Activated naive CD4-positive, alpha-beta T cell treated with anti-CD3 and anti-CD28 coated beads for 36 hours (primary cell): ENCODE measurements around the gene MTAP. TPM values are rescaled to one million over a fixed set of nuclear protein-coding genes. Genes with fewer than 3 reads are reported as not detected.

Source experiments
- CTCF ChIA-PET: fragments of 350-600 bp; sonication (Branson Sonifier 250); formaldehyde crosslinking; loops from one replicate; lab custom pipeline; 2021; ENCODE audit warnings: antibody characterized with exemption; lab: Charles Lee
- DNase-seq: peaks from one replicate; pipeline ENCODE4 v3.0.0-alpha.2; 2020
- H3K27ac Mint-ChIP-seq: one replicate; pipeline ENCODE4 v1.8.0; 2021; ENCODE audit warnings: mild to moderate bottlenecking, mixed read lengths
- H3K27me3 Mint-ChIP-seq: one replicate; pipeline ENCODE4 v1.8.0; 2021; ENCODE audit warnings: low read depth, mixed read lengths
- H3K36me3 Mint-ChIP-seq: one replicate; pipeline ENCODE4 v1.8.0; 2021; ENCODE audit warnings: low read depth, mixed read lengths
- H3K4me1 Mint-ChIP-seq: one replicate; pipeline ENCODE4 v1.8.0; 2021; ENCODE audit warnings: low read depth, mixed read lengths
- H3K4me3 Mint-ChIP-seq: one replicate; pipeline ENCODE4 v1.8.0; 2021; ENCODE audit warnings: mild to moderate bottlenecking, moderate library complexity, mixed read lengths
- H3K9me3 Mint-ChIP-seq: one replicate; pipeline ENCODE4 v1.8.0; 2021; ENCODE audit warnings: mixed read lengths
- intact Hi-C: fragments of 100-400 bp; cut with micrococcal nuclease; formaldehyde crosslinking; loops from one replicate; pipeline ENCODE4 v1.15.1; 2023
- total RNA-seq, 2 experiments: library from RNA; stranded (reverse); gene quantifications; one replicate each; pipeline ENCODE4 v1.2.3, GENCODE V29; 2021

Gene MTAP
- total RNA-seq = 10 to 100 TPM; 59.0 to 66.4 TPM

DNA sequence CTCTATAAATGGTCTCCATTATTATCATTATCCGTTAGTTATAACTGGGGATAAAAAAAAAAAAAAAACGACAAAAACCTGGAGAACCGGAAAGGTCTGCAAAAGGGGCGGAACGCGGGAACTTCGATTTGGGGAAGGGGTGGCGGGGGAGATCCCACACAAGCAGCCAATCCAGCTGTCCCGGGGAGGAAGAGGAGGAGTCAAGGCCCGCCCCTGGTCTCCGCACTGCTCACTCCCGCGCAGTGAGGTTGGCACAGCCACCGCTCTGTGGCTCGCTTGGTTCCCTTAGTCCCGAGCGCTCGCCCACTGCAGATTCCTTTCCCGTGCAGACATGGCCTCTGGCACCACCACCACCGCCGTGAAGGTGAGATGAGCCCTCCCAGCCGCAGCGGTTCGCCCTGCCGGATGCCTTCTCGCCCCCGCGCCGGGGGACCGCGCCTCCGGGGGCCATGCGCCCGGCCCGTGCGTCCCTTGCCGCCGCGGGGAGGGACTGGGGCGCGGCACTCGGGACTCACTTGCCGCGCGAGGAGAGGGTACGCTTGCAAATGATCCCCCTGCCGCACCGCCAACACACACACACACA, at the start of gene MTAP:
Gene MTAP, plus strand, starts transcription at position 219 of the 583 bp plus-strand sequence. Its CDS starts 113 bp downstream, at position 332.
- Mint-ChIP-seq H3K4me1 (peaks cover 42% of the 10 kb centered on the region), H3K9me3 (no peaks in the 10 kb centered on the region), H3K27ac (peak within 1 kb of the TSS; percentile 97), H3K36me3 (peaks cover 17% of the 10 kb centered on the region), H3K4me3 (peak within 1 kb of the TSS; percentile 99), H3K27me3 (peaks cover 4% of the 10 kb centered on the region)
- intact Hi-C loops = loop anchor here (2.0 to 5.0 kb wide), 8 partner anchors 30 to 772 kb away; partner anchors contain the start of genes CDKN2A, CDKN2B-AS1, HACD4 and KLHL9
- CTCF ChIA-PET = interaction anchor here (0.6 to 3.8 kb wide), 7 partner anchors 9 to 355 kb away, joined by 3 to 11 read pairs (median 5); no protein-coding TSS in a partner anchor
- peak; percentile 82 for DNase-seq

DNA sequence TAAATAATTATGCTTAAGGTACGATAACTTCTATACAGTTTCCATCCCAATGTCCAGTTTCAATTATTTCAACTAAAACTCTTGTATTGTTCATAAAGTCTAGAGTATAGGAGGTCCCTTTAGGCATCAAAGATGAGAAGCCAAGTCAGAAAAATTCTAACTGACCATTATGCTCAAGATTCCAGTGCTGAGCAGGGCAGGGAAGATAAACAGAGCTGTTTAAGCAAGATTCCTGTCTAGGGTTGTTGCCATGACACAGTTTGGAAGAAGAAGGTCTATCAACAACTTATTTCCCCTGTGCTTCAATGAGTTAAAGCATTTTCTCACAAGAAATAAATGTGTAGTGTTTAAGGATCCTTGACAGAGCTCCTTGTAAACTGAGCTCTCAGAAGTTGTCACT, 48.9 kb upstream of the MTAP start:
- Mint-ChIP-seq H3K27me3 (peaks cover 15% of the 10 kb centered on the region), H3K4me3 (no peak overlapping the region), H3K36me3 (no peaks in the 10 kb centered on the region), H3K27ac (no peak overlapping the region), H3K9me3 (no peaks in the 10 kb centered on the region), H3K4me1 (no peaks in the 10 kb centered on the region)
- CTCF ChIA-PET = no interaction called here
- intact Hi-C loops = loop anchor here (5.0 kb wide), 1 partner anchor 1531 kb away; no protein-coding TSS in a partner anchor
- no peak for DNase-seq

DNA sequence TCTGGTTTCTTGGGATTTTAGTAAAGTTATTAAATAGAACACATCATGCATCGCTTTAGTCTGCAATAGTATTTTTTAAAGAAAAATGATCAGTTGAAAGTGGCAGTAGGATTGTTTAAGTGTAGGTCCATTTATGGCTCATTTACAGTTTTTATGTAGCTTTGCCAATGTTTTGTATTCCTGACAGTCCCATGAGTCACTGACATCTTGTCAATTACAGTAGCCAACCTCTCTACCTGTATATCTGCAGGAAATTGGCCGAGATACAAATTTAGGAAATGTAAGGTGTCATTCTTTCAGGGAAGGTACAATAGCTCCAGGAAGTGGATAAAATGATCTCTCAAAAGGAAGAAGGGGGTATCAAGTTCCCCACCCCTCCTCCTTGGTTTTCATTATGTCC, 47.7 kb upstream of the MTAP start:
- CTCF ChIA-PET = interaction anchor here (1.0 kb wide), 3 partner anchors 59 to 289 kb away, joined by 3 read pairs; no protein-coding TSS in a partner anchor

DNA sequence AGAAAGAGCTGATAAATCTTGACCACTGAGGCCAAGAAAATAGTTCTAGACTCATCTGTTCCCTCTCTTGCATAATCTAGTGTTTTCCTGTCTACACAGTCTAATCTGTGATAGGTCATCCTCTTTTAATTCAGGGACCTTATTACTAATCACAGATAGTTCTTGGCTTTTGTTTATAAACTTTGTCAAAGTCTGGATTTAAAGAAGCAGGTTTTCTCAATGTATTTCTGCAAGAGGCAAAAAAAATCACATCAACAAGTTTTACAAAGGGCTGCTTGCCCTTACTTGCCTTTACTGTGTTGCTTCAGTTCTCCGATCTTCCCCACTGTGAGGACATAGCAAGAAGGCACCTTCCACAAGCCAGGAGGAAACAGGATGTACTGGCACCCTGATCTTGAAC, 43.9 kb upstream of the MTAP start:
- peaks cover 25% of the 10 kb centered on the region for H3K27me3 Mint-ChIP-seq

More for the DNA sequence above, 47.7 kb upstream of the MTAP start:
- Mint-ChIP-seq H3K36me3 (no peaks in the 10 kb centered on the region), H3K27ac (no peak overlapping the region), H3K27me3 (peaks cover 21% of the 10 kb centered on the region), H3K9me3 (no peaks in the 10 kb centered on the region), H3K4me3 (no peak overlapping the region), H3K4me1 (no peaks in the 10 kb centered on the region)
- DNase-seq = no peak
- intact Hi-C loops = loop anchor here (5.0 kb wide), 1 partner anchor 1532 kb away; no protein-coding TSS in a partner anchor

DNA sequence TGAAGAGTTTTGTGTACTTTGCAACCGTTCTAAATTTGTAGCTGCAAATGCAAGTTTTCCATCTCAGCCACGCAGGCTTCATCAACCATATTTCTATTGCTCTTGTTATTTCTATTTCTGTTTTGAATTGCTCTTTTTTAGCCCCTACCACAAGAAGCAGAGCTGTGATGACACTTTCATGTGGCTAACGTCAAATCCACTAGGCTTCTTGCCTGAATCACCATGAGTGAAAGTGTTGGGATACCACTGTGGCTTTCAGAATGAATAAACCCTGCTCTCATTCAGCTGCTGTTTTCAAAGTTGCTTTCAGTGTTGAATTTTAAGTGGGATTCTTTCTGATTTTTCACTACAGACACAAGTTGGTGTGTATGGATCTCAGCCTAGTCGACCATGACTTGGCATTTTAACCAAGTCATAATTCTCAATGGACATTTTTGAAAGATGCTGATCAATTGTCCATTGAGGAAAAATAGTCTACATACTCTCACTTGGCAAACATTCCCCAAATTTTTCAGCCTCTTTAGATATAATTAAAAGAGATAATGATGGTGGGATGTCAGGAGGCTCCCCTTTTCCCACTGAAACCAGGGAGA, 41.0 kb upstream of the MTAP start:
- H3K9me3 Mint-ChIP-seq = no peaks in the 10 kb centered on the region
- intact Hi-C loops = loop anchor here (1.0 to 2.0 kb wide), 8 partner anchors 17 to 404 kb away; no protein-coding TSS in a partner anchor
- H3K36me3 Mint-ChIP-seq = no peaks in the 10 kb centered on the region
- DNase-seq = peak; percentile 60
- CTCF ChIA-PET = interaction anchor here (0.6 to 1.5 kb wide), 3 partner anchors 27 to 295 kb away, joined by 3 to 4 read pairs (median 4); no protein-coding TSS in a partner anchor
- H3K4me3 Mint-ChIP-seq = no peak overlapping the region
- no peak overlapping the region for H3K27ac Mint-ChIP-seq
- H3K27me3 Mint-ChIP-seq = peaks cover 29% of the 10 kb centered on the region
- peaks cover 13% of the 10 kb centered on the region for H3K4me1 Mint-ChIP-seq

More for the DNA sequence above, 43.9 kb upstream of the MTAP start:
- Mint-ChIP-seq H3K9me3 (no peaks in the 10 kb centered on the region), H3K4me3 (no peak overlapping the region), H3K36me3 (no peaks in the 10 kb centered on the region), H3K4me1 (peaks cover 13% of the 10 kb centered on the region), H3K27ac (no peak overlapping the region)
- no peak for DNase-seq
- intact Hi-C loops = no loop called here
- CTCF ChIA-PET = no interaction called here

DNA sequence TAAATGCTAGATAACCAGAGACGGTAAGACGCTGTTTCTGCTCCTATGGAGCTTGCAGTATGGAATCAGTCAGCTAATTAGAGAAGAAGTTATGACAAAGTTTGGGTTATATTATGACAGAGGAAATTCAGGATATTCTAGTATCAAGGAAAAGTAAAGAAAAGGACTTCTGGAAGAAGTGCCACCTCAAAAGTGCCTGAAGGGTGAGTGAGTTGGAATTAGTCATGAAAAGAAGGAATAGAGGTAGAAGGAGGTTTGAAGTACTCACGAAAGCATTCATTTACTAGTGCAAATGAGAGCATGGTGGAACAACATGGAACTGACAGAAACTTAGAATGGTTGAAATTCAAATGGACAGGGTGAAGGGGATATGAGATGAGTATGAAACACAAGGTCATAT, 40.4 kb upstream of the MTAP start:
- Mint-ChIP-seq H3K27ac (no peak overlapping the region), H3K9me3 (no peaks in the 10 kb centered on the region), H3K27me3 (peaks cover 27% of the 10 kb centered on the region), H3K4me1 (peaks cover 13% of the 10 kb centered on the region), H3K4me3 (no peak overlapping the region), H3K36me3 (no peaks in the 10 kb centered on the region)
- CTCF ChIA-PET = interaction anchor here (1.5 kb wide), 1 partner anchor 26 kb away, joined by 4 read pairs; no protein-coding TSS in a partner anchor
- DNase-seq = no peak
- intact Hi-C loops = no loop called here

DNA sequence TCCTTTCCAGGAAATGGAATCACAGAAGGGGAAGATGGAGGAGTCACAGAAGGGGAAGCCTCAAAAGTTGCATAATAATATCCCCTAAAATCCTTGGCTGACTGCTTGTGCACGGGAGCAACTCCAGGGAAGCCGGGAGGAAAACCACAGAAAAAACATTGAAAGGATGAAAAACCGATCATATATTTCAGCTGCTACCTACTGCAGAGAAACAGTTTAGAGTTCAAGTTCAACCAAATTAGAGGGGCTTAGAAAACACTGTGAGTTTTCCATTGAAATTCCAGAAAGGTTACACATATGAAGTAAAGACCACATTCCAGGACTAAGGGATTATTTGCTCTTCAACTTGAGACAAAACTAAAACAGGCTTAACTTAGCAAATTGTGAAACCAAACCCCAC, 37.6 kb upstream of the MTAP start:
- Mint-ChIP-seq H3K27ac (no peak overlapping the region), H3K4me3 (no peak overlapping the region), H3K4me1 (peaks cover 15% of the 10 kb centered on the region), H3K9me3 (no peaks in the 10 kb centered on the region), H3K27me3 (peaks cover 28% of the 10 kb centered on the region), H3K36me3 (no peaks in the 10 kb centered on the region)
- CTCF ChIA-PET = no interaction called here
- intact Hi-C loops = no loop called here
- DNase-seq = no peak

DNA sequence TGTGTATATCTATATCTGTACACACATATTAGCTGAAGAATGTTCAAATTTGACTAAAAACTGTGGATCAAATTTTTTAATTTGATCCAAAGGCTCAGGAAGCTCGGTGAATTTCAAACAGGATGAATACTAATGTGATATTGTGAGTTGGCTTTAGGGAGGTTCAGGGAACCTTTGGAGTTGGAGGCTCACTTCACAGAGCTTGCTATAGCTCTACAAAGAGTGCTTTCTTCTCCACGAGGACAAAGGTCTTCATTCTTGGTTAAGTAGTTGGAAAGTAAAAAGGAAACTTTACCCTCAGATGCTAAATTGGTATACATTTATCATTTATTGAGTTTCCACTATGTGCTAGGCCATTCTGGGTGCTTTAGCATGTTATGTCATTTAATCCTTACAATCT, 36.3 kb upstream of the MTAP start:
- Mint-ChIP-seq H3K4me3 (no peak overlapping the region), H3K36me3 (no peaks in the 10 kb centered on the region), H3K4me1 (peaks cover 17% of the 10 kb centered on the region), H3K27me3 (peaks cover 28% of the 10 kb centered on the region), H3K27ac (no peak overlapping the region), H3K9me3 (no peaks in the 10 kb centered on the region)
- intact Hi-C loops = no loop called here
- DNase-seq = no peak
- CTCF ChIA-PET = no interaction called here

DNA sequence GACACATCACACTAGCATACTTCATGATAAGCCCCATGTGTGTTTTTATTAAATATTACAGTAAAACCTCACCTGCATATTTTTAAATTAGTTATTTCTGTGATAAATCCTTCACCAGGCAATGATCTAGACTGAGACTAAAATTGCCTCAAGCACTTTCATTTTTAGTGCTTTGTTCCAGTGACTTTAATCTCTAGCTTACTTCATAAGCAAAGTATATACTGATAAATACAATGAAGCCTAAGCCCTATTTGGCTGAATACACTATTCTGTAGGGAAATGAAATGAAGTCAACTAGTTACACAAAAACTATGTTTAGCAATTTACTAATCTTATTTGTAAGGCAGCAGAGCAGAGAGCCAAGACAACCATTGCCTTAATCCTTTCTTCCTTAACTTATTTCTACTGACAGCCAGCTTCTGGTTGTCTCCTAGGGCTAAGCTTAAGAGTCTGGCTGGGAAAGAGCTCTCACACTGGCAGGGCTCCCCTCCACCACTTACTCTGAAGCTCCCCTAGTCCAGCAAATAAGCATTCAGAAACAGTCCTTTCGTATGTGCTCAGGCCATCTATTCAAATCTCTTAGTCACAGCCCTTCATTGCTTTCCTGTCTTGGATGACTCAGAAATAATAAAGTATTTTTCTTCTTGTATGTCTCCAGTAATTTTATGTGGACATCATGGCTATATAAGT, 31.4 kb upstream of the MTAP start:
- Mint-ChIP-seq H3K36me3 (no peaks in the 10 kb centered on the region), H3K27ac (no peak overlapping the region), H3K9me3 (no peaks in the 10 kb centered on the region), H3K27me3 (peaks cover 11% of the 10 kb centered on the region), H3K4me1 (peaks cover 13% of the 10 kb centered on the region), H3K4me3 (no peak overlapping the region)
- CTCF ChIA-PET = interaction anchor here (0.8 to 1.5 kb wide), 4 partner anchors 17 to 375 kb away, joined by 3 to 5 read pairs (median 4); no protein-coding TSS in a partner anchor
- intact Hi-C loops = no loop called here
- no peak for DNase-seq

DNA sequence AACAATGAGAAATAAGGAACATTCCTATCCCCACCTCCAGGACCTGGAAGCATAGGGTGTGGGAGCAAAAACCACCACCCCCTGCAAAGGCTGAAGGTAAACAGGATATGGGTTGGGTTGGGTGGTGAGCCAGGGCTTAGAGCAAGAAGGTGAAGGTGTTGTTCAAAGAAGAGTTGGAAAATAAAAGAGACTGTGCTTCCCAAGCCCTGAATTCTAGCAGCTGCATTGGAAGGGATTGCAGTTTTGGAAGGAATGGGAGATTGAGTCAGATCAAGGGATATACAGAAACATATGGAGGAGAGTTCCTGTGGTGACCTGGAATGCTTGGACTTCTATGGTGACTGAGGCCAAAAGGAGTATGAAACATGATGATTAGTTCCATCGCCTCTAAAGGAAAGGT, 24.7 kb upstream of the MTAP start:
- H3K27me3 Mint-ChIP-seq = no peaks in the 10 kb centered on the region
- H3K27ac Mint-ChIP-seq = no peak overlapping the region
- intact Hi-C loops = loop anchor here (1.0 to 5.0 kb wide), 4 partner anchors 9 to 200 kb away; no protein-coding TSS in a partner anchor
- peaks cover 3% of the 10 kb centered on the region for H3K4me1 Mint-ChIP-seq
- CTCF ChIA-PET = interaction anchor here (1.1 to 2.3 kb wide), 3 partner anchors 11 to 88 kb away, joined by 3 to 8 read pairs (median 5); no protein-coding TSS in a partner anchor
- peaks cover 2% of the 10 kb centered on the region for H3K9me3 Mint-ChIP-seq
- DNase-seq = no peak
- no peak overlapping the region for H3K4me3 Mint-ChIP-seq
- no peaks in the 10 kb centered on the region for H3K36me3 Mint-ChIP-seq

DNA sequence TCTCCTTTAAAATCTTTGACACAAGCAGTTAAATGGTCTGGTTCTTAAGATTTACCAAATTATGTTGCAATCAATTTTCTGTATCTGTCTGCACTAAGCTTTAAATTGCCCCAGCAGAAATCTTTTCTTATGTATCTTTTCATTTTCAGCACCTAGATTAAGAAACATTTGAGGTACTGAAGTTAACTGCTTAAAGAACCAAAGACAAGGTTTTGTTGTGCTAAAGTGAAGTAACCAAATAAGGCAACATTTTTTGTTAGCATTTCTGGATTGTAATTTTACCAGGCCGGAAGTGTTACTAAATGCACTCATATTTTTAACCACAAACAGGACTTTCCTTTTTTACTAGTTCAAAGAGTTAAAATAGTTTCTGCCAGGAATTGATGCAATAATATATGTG, 24.1 kb upstream of the MTAP start:
- no peaks in the 10 kb centered on the region for H3K27me3 Mint-ChIP-seq
- no peak overlapping the region for H3K4me3 Mint-ChIP-seq
- no peak overlapping the region for H3K27ac Mint-ChIP-seq
- no peaks in the 10 kb centered on the region for H3K36me3 Mint-ChIP-seq
- CTCF ChIA-PET = interaction anchor here (1.1 to 3.6 kb wide), 4 partner anchors 10 to 312 kb away, joined by 3 to 11 read pairs (median 6); no protein-coding TSS in a partner anchor
- DNase-seq = no peak
- peaks cover 3% of the 10 kb centered on the region for H3K4me1 Mint-ChIP-seq
- intact Hi-C loops = loop anchor here (1.0 to 5.0 kb wide), 4 partner anchors 10 to 201 kb away; no protein-coding TSS in a partner anchor
- H3K9me3 Mint-ChIP-seq = peaks cover 2% of the 10 kb centered on the region

DNA sequence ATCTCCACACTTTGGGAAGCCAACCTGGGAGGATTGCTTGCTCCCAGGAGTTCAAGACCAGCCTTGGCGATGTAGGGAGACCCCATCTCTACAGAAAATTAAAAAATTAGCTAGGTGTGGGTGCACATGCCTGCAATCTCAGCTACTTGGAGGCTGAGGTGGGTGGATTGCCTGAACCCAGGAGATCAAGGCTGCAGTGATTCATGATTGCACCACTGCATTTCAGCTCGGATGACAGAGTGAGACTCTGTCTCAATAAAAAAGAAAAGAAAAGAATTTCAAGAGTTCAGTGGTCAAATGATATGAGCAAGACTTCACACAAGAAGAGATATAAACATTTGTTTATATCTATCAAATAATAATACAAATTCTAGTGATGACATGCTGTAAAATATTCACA, 23.0 kb upstream of the MTAP start:
- Mint-ChIP-seq H3K27ac (no peak overlapping the region), H3K36me3 (no peaks in the 10 kb centered on the region), H3K9me3 (peaks cover 2% of the 10 kb centered on the region), H3K4me1 (peaks cover 3% of the 10 kb centered on the region), H3K27me3 (no peaks in the 10 kb centered on the region), H3K4me3 (no peak overlapping the region)
- intact Hi-C loops = loop anchor here (2.0 to 5.0 kb wide), 3 partner anchors 19 to 202 kb away; no protein-coding TSS in a partner anchor
- no peak for DNase-seq
- CTCF ChIA-PET = interaction anchor here (1.7 to 3.6 kb wide), 4 partner anchors 9 to 314 kb away, joined by 5 to 11 read pairs (median 10); no protein-coding TSS in a partner anchor
